Measurements from ENCODE around the gene PPM1M.
A peak's percentile ranks its signal among the peaks of the same experiment; 100 is the strongest.

The PPM1M gene

DNA sequence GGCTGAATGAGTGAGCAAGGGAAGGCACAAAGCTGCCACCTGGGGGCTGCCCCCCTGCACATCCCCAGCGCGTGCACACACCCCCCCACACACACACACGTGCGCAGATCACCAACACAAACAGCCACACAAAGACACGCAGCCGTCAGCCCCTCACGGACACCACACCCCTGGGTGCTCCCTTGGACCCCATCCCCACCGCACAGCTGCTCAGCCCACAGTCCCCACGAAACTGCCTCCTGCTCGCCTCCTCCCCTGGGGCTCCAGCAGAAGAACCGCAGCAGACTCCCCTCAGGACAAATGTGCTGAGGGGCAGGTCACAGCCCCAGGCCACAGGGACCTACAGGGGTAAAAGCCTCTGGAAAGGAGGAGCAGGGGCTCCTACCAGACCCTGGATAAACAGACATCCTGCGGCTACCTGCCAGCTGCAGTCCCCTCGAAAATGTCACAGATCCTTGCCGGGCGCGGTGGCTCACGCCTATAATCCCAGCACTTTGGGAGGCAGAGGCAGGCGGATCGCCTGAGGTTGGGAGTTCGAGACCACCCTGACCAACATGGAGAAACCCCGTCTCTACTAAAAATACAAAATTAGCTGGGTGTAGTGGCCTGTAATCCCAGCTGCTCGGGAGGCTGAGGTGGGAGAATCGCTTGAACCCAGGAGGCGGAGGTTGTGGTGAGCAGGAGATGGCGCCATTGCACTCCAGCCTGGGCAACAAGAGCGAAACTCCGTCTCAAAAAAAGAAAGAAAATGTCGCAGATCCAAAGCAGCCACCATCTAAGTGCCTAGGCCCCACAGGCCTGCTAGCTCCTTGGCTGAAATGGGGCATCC is 13.1 kb upstream of the PPM1M start:
- Histone ChIP-seq H3K27me3 (ENCODE audit: insufficient read depth, low read length) (no peaks in the 10 kb centered on the region), H2AFZ (ENCODE audit: low read length, unreplicated experiment) (no peak overlapping the region), H3K79me2 (ENCODE audit: control insufficient read depth, insufficient read depth, low read length, unreplicated experiment) (peaks cover 33% of the 10 kb centered on the region), H3K4me3 (ENCODE audit: low read depth, low read length) (no peak overlapping the region), H3K27ac (ENCODE audit: low read depth, low read length) (no peak overlapping the region), H3K4me1 (ENCODE audit: control insufficient read depth, insufficient read depth, low read length, unreplicated experiment) (peaks cover 12% of the 10 kb centered on the region), H3K36me3 (ENCODE audit: insufficient read depth, low read length) (0 out of 2 replicates have a peak, but pooled peaks cover 3% of the 10 kb centered on the region)

DNA sequence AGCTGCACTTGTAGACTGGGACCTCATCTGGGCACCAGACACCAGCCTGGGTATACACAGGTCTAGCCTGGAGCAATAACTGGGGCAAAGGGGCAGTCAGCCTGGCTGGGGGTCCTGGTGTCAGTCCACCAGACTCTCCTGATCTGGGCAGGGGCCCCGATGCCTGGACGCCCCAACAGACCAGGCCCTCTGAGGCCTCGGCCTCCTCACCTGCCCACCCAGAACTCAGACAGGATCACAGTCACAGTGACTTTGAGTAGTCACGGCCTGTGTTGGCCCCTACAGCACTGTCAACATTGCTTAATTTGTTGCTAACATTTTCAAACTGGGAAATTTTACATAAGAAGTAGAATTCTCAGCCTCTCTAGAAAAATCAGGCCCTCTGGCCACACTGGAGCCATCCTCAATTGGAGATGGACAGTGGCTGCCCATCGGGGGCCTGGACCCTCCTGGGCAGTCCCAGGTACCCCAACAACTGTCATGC is 12.4 kb upstream of the PPM1M start:
- 0 out of 2 replicates have a peak, but pooled peaks cover 3% of the 10 kb centered on the region for H3K36me3 ChIP-seq (ENCODE audit: insufficient read depth, low read length)
- H3K4me3 ChIP-seq (ENCODE audit: low read depth, low read length) = no peak overlapping the region
- H3K27ac ChIP-seq (ENCODE audit: low read depth, low read length) = no peak overlapping the region
- no peaks in the 10 kb centered on the region for H3K27me3 ChIP-seq (ENCODE audit: insufficient read depth, low read length)
- H3K79me2 ChIP-seq (ENCODE audit: control insufficient read depth, insufficient read depth, low read length, unreplicated experiment) = peaks cover 38% of the 10 kb centered on the region
- H2AFZ ChIP-seq (ENCODE audit: low read length, unreplicated experiment) = no peak overlapping the region
- H3K4me1 ChIP-seq (ENCODE audit: control insufficient read depth, insufficient read depth, low read length, unreplicated experiment) = peaks cover 18% of the 10 kb centered on the region

DNA sequence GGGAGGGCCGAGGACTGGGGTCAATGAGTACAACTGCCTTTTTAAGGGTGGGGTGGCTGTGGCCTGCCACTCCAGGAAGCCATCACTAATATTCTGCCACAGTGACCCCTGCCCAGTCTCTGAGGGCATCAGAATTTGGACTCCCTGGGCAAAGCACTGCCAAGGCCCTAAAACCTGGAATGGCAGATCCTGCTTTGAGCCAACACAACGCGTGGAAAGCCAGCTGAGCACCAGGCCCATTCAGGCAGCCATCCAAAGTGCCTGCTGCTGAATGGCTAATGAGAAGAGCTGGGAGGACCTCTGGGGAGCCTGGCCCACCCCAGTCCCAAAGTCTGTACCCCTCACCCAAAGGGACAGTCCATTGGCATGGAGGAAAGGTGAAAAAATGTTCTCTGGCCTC is 11.6 kb upstream of the PPM1M start:
- Histone ChIP-seq H3K27me3 (ENCODE audit: insufficient read depth, low read length) (no peaks in the 10 kb centered on the region), H2AFZ (ENCODE audit: low read length, unreplicated experiment) (no peak overlapping the region), H3K4me3 (ENCODE audit: low read depth, low read length) (no peak overlapping the region), H3K36me3 (ENCODE audit: insufficient read depth, low read length) (0 out of 2 replicates have a peak, but pooled peaks cover 3% of the 10 kb centered on the region), H3K27ac (ENCODE audit: low read depth, low read length) (no peak overlapping the region), H3K4me1 (ENCODE audit: control insufficient read depth, insufficient read depth, low read length, unreplicated experiment) (peaks cover 20% of the 10 kb centered on the region), H3K79me2 (ENCODE audit: control insufficient read depth, insufficient read depth, low read length, unreplicated experiment) (peaks cover 44% of the 10 kb centered on the region)

DNA sequence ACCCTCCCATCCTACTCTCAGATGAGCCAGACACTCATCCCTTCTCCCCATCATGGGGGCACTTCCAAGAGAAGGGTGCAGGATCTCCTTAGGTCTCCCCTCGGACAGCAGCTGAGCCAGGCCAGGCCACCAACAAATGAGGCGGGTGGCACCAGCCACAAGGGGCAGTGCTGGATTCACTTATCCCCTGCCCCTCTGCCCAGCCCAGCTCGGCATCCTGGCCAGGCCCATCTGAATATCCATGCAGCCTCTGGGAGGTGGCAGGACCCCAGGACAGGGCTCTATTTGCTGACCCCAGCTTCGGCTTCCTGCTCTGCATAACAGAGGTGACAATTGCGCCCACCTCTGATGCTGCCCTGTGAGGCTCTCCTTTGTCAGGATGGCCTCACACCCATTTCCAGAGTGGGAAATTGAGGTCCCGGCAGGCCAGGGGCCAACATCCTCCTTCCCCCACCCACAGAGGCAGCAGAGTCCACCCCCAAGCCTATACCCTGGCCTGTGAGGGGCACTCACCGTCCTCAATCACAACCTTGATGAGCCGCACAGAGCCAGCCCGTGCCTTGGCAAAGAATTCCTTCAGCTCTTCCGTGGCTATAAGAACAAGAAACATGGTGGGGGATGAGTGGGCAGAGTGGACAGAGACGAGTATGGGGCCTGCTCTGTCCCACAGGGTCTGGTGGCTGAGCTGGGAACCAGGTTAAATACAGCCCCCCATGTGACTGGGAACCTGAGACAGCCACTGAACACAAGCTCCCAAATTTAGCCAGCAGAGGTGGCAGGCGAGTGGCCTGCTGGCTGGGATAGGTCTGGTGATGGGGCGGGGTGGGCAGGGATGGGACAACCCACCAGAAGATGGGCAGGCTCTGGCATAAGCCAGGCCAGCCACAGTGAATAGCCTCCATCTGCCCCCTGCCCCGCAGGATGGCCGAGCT is 10.8 kb upstream of the PPM1M start:
- Histone ChIP-seq H2AFZ (ENCODE audit: low read length, unreplicated experiment) (no peak overlapping the region), H3K4me1 (ENCODE audit: control insufficient read depth, insufficient read depth, low read length, unreplicated experiment) (peaks cover 21% of the 10 kb centered on the region), H3K27me3 (ENCODE audit: insufficient read depth, low read length) (no peaks in the 10 kb centered on the region), H3K79me2 (ENCODE audit: control insufficient read depth, insufficient read depth, low read length, unreplicated experiment) (peaks cover 49% of the 10 kb centered on the region), H3K4me3 (ENCODE audit: low read depth, low read length) (no peak overlapping the region), H3K36me3 (ENCODE audit: insufficient read depth, low read length) (0 out of 2 replicates have a peak, but pooled peaks cover under 1% of the 10 kb centered on the region), H3K27ac (ENCODE audit: low read depth, low read length) (no peak overlapping the region)

DNA sequence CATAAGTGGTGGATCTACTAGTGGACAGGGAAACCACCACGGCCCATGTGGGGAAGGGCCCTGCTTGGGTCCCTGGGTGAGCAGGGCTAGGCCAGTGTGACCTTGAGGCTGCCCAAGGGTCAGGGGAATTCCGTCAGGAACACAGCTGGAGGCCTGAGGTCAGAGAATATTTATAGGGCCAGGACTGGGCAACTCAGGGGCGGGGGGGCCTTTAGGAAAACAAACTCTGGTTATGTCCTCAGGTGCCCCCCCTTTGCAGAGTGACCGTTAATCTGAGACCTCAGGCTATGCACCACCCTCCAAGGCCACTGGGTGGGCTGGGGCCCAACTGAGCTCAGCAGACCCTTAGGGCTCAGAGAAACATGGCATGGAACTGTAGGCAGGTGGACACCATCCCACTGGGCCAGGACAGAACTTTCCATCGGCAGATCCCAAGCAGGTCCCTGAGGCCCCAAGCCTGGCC is 9.1 kb upstream of the PPM1M start:
- Histone ChIP-seq H3K27me3 (ENCODE audit: insufficient read depth, low read length) (no peaks in the 10 kb centered on the region), H3K4me3 (ENCODE audit: low read depth, low read length) (peak overlapping the region; percentile 17; the same call in 1 of the 2 replicates), H3K27ac (ENCODE audit: low read depth, low read length) (peak overlapping the region; percentile 71), H3K79me2 (ENCODE audit: control insufficient read depth, insufficient read depth, low read length, unreplicated experiment) (peaks cover 53% of the 10 kb centered on the region), H3K4me1 (ENCODE audit: control insufficient read depth, insufficient read depth, low read length, unreplicated experiment) (peaks cover 34% of the 10 kb centered on the region), H3K36me3 (ENCODE audit: insufficient read depth, low read length) (no peaks in the 10 kb centered on the region), H2AFZ (ENCODE audit: low read length, unreplicated experiment) (no peak overlapping the region)

DNA sequence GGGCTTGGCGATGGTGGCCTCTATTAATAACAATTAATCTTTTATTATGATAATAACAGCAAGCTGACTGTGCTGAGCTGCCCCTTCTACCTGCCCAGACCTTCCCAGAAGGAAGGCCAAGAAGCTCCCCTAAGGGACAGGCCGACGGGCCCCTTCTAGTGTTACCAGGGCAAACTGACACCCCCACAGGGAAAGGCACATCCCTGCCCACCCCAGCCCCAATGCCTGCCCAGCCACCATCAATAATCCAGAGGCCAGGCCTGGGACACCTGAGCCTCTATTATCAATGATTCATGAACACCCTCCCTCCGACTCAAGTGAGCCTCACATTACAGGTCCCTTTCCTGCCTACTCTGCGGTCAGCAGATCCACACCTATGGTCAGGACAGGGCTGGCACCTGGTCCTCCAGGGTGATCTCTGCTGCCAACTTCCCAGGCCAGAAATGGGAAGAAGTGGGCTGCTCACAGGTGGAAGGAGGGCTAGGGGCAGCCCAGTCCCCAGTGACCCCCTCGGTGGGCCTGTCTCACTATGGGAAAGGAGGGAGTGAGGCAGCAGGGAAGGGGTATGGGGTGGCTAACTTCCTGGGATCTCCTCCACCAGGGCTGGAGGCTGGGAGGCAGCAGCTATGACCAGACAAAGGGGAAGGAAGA is 8.4 kb upstream of the PPM1M start:
- Histone ChIP-seq H3K79me2 (ENCODE audit: control insufficient read depth, insufficient read depth, low read length, unreplicated experiment) (peaks cover 53% of the 10 kb centered on the region), H2AFZ (ENCODE audit: low read length, unreplicated experiment) (no peak overlapping the region), H3K27me3 (ENCODE audit: insufficient read depth, low read length) (no peaks in the 10 kb centered on the region), H3K4me1 (ENCODE audit: control insufficient read depth, insufficient read depth, low read length, unreplicated experiment) (peaks cover 34% of the 10 kb centered on the region), H3K27ac (ENCODE audit: low read depth, low read length) (peak overlapping the region; percentile 71), H3K4me3 (ENCODE audit: low read depth, low read length) (peak overlapping the region; percentile 64), H3K36me3 (ENCODE audit: insufficient read depth, low read length) (no peaks in the 10 kb centered on the region)

DNA sequence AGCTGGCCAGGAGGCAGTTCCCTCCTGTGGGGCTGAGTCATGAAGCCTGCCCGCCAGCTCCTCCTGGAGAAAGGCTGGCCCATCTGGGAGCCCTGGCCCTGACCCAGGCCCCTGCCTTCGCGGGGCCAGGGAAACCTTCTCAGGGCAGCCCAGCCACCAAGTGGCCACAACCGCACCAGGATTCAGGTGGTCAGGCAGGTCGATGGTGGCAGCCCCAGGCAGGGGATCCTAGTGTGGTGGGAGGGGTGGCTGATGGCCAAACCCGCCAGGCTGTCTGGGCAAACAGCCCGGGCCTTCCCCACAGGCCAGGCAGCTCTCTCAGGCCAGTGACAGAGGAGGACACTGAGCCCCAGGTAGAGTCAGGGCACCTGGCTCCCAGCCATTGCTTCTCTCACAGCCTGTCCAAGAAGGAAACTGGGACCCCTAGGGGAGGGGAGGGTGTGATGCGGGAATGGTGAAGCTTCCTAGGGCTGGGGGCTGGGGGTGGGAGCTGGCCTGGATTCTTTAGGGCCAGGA is 7.8 kb upstream of the PPM1M start:
- Histone ChIP-seq H2AFZ (ENCODE audit: low read length, unreplicated experiment) (no peak overlapping the region), H3K4me1 (ENCODE audit: control insufficient read depth, insufficient read depth, low read length, unreplicated experiment) (peaks cover 34% of the 10 kb centered on the region), H3K4me3 (ENCODE audit: low read depth, low read length) (peak overlapping the region; percentile 82), H3K79me2 (ENCODE audit: control insufficient read depth, insufficient read depth, low read length, unreplicated experiment) (peaks cover 53% of the 10 kb centered on the region), H3K27me3 (ENCODE audit: insufficient read depth, low read length) (no peaks in the 10 kb centered on the region), H3K27ac (ENCODE audit: low read depth, low read length) (peak overlapping the region; percentile 71), H3K36me3 (ENCODE audit: insufficient read depth, low read length) (no peaks in the 10 kb centered on the region)

DNA sequence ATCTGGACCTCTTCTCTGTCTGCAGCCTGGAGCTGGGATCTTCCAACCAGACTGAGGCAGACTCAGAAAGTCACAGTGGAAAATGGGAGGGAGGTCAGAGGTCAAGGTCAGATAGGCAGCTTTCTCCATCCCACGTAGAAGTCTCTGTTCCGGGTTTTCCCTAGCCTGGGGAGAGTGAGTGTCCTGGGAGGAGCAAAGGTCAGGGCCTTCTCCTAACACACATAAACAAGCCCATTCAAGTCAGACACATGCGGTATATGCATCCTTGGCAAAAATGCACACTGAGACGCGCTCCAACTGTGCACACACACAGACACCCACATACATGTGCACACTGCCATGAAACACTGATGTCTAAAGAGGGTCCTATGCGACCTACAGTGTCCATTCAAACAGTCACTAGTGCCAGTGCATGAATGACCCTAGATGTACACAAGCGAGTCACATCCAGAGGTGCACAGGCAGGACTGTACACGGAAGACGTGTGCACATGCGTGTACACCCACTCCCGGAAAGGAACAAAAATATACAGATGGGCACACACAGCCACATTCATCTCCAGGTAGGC is 7.3 kb upstream of the PPM1M start:
- H3K27me3 ChIP-seq (ENCODE audit: insufficient read depth, low read length) = no peaks in the 10 kb centered on the region
- H3K27ac ChIP-seq (ENCODE audit: low read depth, low read length) = peak overlapping the region; percentile 71
- peaks cover 50% of the 10 kb centered on the region for H3K79me2 ChIP-seq (ENCODE audit: control insufficient read depth, insufficient read depth, low read length, unreplicated experiment)
- peak overlapping the region; percentile 82 for H3K4me3 ChIP-seq (ENCODE audit: low read depth, low read length)
- peak overlapping the region; percentile 43 for H2AFZ ChIP-seq (ENCODE audit: low read length, unreplicated experiment)
- no peaks in the 10 kb centered on the region for H3K36me3 ChIP-seq (ENCODE audit: insufficient read depth, low read length)
- H3K4me1 ChIP-seq (ENCODE audit: control insufficient read depth, insufficient read depth, low read length, unreplicated experiment) = peaks cover 34% of the 10 kb centered on the region

DNA sequence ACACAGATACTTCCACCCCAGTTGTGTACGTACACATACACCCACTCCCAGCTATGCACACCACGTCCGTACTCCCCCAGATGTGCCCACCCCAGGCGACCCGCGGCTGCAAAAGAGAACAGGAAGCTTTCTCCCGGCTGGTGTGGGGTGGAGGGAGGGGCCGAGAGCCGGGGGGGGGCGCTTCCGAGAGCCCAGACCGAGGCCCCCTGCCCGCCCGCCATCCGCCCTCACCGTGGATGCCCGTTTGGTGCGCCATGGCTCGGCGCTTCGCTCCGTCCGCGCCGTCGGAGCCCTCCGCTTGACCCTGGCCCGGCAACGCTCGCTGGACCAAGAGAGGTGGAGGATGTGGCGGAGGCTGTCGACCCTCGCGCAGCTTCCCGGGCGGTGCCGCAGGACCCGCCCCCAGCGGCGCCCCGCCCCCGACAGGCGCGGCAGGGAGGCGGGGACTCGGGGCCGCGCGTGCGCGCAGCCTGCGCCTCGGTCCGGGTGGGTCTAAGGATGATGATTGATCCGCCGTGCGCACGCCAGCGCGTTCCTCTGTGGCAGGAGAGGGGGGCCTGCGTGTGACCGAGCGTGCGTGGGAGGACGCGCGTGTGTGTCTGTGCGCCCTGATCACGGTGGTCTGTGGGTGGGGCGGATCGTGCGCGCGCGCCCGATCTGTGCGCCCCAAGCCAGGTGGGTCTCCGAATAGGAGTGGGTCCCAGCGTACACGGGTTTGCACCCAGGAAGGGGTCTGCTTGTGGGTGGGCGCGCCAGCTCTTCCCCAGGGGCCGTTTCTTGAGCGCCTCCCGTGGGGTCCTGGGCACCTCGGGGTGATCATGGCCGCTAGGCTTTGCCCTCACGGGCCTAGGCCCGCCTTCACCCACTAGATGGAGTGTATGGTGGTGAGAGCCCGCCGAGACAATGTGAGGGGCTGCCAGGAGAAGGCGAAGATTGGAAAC is 6.5 kb upstream of the PPM1M start, which contains the start of gene TWF2:
Gene TWF2, minus strand, starts transcription at position 398 of the 941 bp plus-strand sequence. Its CDS starts 142 bp downstream, at position 256.
- H3K27ac ChIP-seq (ENCODE audit: low read depth, low read length) = peak within 1 kb of the TSS; percentile 71
- peaks cover 49% of the 10 kb centered on the region for H3K79me2 ChIP-seq (ENCODE audit: control insufficient read depth, insufficient read depth, low read length, unreplicated experiment)
- H3K27me3 ChIP-seq (ENCODE audit: insufficient read depth, low read length) = no peaks in the 10 kb centered on the region
- H3K4me1 ChIP-seq (ENCODE audit: control insufficient read depth, insufficient read depth, low read length, unreplicated experiment) = peaks cover 38% of the 10 kb centered on the region
- H2AFZ ChIP-seq (ENCODE audit: low read length, unreplicated experiment) = peak within 1 kb of the TSS; percentile 52
- H3K36me3 ChIP-seq (ENCODE audit: insufficient read depth, low read length) = no peaks in the 10 kb centered on the region
- peak within 1 kb of the TSS; percentile 82 for H3K4me3 ChIP-seq (ENCODE audit: low read depth, low read length)
